SK-N-MC (cell line): ENCODE measurements around the gene PAPOLA.
"Not testable (repeated sequence)": the region's sequence is repeated elsewhere in the genome, so short reads cannot be mapped to it uniquely, and the experiment has no call there.

Experiments used
- DNase-seq: peaks from one replicate; pipeline ENCODE4 v3.0.0-alpha.2; 2011; ENCODE audit warnings: low read depth, low spot score
- H3K27ac ChIP-seq: fragments of 200-600 bp; sonication (generic); 2 replicates; pipeline ENCODE4 v1.5.1; 2016; ENCODE audit warnings: mixed run types
- H3K36me3 ChIP-seq: fragments of 200-600 bp; sonication (generic); 2 replicates; pipeline ENCODE4 v1.6.1; 2017; ENCODE audit warnings: antibody characterized with exemption, low read length, mixed read lengths; ENCODE audit not compliant: insufficient read depth
- H3K4me3 ChIP-seq: fragments of 200-600 bp; sonication (generic); 2 replicates; pipeline ENCODE4 v1.5.1; 2016
- H3K9ac ChIP-seq: fragments of 200-600 bp; sonication (generic); 2 replicates; pipeline ENCODE4 v1.8.0; 2017; ENCODE audit warnings: mixed run types, mixed read lengths; ENCODE audit not compliant: insufficient read length
- H3K9me3 ChIP-seq: fragments of 200-600 bp; sonication (generic); 2 replicates; pipeline ENCODE4 v1.6.1; 2017; ENCODE audit warnings: low read depth, mild to moderate bottlenecking, antibody characterized with exemption, low read length, moderate library complexity, mixed read lengths
- EZH2 ChIP-seq: fragments of 200-600 bp; sonication (generic); IDR thresholded peaks from one replicate; pipeline ENCODE4 v1.6.1; 2017; ENCODE audit warnings: antibody characterized with exemption
- FOXP2 ChIP-seq: optimal IDR thresholded peaks from 2 replicates; pipeline ENCODE3; 2011; ENCODE audit warnings: mild to moderate bottlenecking, moderate library complexity; ENCODE audit not compliant: insufficient read depth; ENCODE audit errors: extremely low read length, control extremely low read depth
- POLR2AphosphoS5 ChIP-seq: IDR thresholded peaks from 2 replicates; pipeline ENCODE4 v1.6.1; 2012; ENCODE audit warnings: mild to moderate bottlenecking, low read depth, low read length, borderline replicate concordance

Gene PAPOLA

GRCh38 chr14:96501740-96502620, at the start of gene PAPOLA:
PAPOLA (plus strand) TSS chr14:96502382; CDS start chr14:96502593, 211 bp downstream.
- H3K4me3 ChIP-seq, result peak within 1 kb of the TSS; percentile 99
- DNase-seq, result peak; percentile 89
- peaks cover 10% of the 10 kb centered on the region for H3K9me3 ChIP-seq
- H3K9ac ChIP-seq, result peak within 1 kb of the TSS; percentile 87
- peak within 1 kb of the TSS; percentile 75 for H3K27ac ChIP-seq
- H3K36me3 ChIP-seq, result peaks cover 33% of the 10 kb centered on the region
- TF ChIP-seq EZH2 (no peak), POLR2AphosphoS5 (peak; percentile 93)

- Histone ChIP-seq H3K9me3 (no peaks in the 10 kb centered on the region), H3K36me3 (no peaks in the 10 kb centered on the region), H3K9ac (no peak overlapping the region), H3K4me3 (no peak overlapping the region), H3K27ac (no peak overlapping the region)
- DNase-seq, result no peak
- no peak for TF ChIP-seq POLR2AphosphoS5
- TF ChIP-seq EZH2, result no peak
- TF ChIP-seq FOXP2, result no peak
Measured at GRCh38 chr14:96452684-96453083, 49.5 kb upstream of the PAPOLA start.

GRCh38 chr14:96455588-96455987, 46.6 kb upstream of the PAPOLA start:
- no peaks in the 10 kb centered on the region for H3K9me3 ChIP-seq
- no peak overlapping the region for H3K9ac ChIP-seq
- no peak for DNase-seq
- no peak overlapping the region for H3K27ac ChIP-seq
- TF ChIP-seq EZH2, result no peak
- TF ChIP-seq FOXP2, result no peak
- no peak for TF ChIP-seq POLR2AphosphoS5
- no peaks in the 10 kb centered on the region for H3K36me3 ChIP-seq
- H3K4me3 ChIP-seq, result no peak overlapping the region

GRCh38 chr14:96459851-96460250, 42.3 kb upstream of the PAPOLA start:
- no peak for TF ChIP-seq POLR2AphosphoS5
- no peak for TF ChIP-seq FOXP2
- no peak for TF ChIP-seq EZH2
- H3K4me3 ChIP-seq, result no peak overlapping the region
- DNase-seq, result no peak
- H3K36me3 ChIP-seq, result no peaks in the 10 kb centered on the region
- no peaks in the 10 kb centered on the region for H3K9me3 ChIP-seq
- H3K9ac ChIP-seq, result no peak overlapping the region
- no peak overlapping the region for H3K27ac ChIP-seq

- Histone ChIP-seq H3K27ac (no peak overlapping the region), H3K4me3 (no peak overlapping the region), H3K9me3 (no peaks in the 10 kb centered on the region), H3K9ac (no peak overlapping the region), H3K36me3 (no peaks in the 10 kb centered on the region)
- TF ChIP-seq POLR2AphosphoS5 (no peak), EZH2 (no peak), FOXP2 (no peak)
- DNase-seq, result no peak
Measured at GRCh38 chr14:96461950-96462798, 40.0 kb upstream of the PAPOLA start.

- no peak for DNase-seq
- no peak for TF ChIP-seq POLR2AphosphoS5
- no peak for TF ChIP-seq FOXP2
- TF ChIP-seq EZH2, result no peak
- no peak overlapping the region for H3K4me3 ChIP-seq
- no peak overlapping the region for H3K9ac ChIP-seq
- H3K36me3 ChIP-seq, result no peaks in the 10 kb centered on the region
- H3K9me3 ChIP-seq, result no peaks in the 10 kb centered on the region
- no peak overlapping the region for H3K27ac ChIP-seq
Measured at GRCh38 chr14:96464136-96464535, 38.0 kb upstream of the PAPOLA start.

GRCh38 chr14:96466918-96467317, 35.3 kb upstream of the PAPOLA start:
- Histone ChIP-seq H3K27ac (no peak overlapping the region), H3K9ac (no peak overlapping the region), H3K36me3 (no peaks in the 10 kb centered on the region), H3K9me3 (no peaks in the 10 kb centered on the region), H3K4me3 (no peak overlapping the region)
- DNase-seq, result no peak
- no peak for TF ChIP-seq POLR2AphosphoS5
- no peak for TF ChIP-seq FOXP2
- no peak for TF ChIP-seq EZH2

GRCh38 chr14:96470331-96470730, 31.9 kb upstream of the PAPOLA start:
- H3K27ac ChIP-seq, result no peak overlapping the region

GRCh38 chr14:96470967-96471366, 31.2 kb upstream of the PAPOLA start:
- not testable (repeated sequence) for H3K9ac ChIP-seq, H3K4me3 ChIP-seq, H3K36me3 ChIP-seq, H3K9me3 ChIP-seq, H3K27ac ChIP-seq, DNase-seq

More at GRCh38 chr14:96470331-96470730, 31.9 kb upstream of the PAPOLA start:
- no peak for DNase-seq
- H3K9me3 ChIP-seq, result no peaks in the 10 kb centered on the region
- H3K9ac ChIP-seq, result no peak overlapping the region
- no peaks in the 10 kb centered on the region for H3K36me3 ChIP-seq
- TF ChIP-seq POLR2AphosphoS5 (no peak), FOXP2 (no peak), EZH2 (no peak)
- no peak overlapping the region for H3K4me3 ChIP-seq
